GM20000 (cell line): Measurements from ENCODE around the gene CHMP1B.

ENCODE experiments used
- DNase-seq: peaks from one replicate; pipeline ENCODE4 v3.0.0; 2012; ENCODE audit warnings: low spot score
- CTCF ChIP-seq: IDR thresholded peaks from 2 replicates; pipeline ENCODE4 v1.5.1; 2012; ENCODE audit warnings: mild to moderate bottlenecking, control low read depth; ENCODE audit errors: extremely low read depth, missing control alignments

CHMP1B gene

GRCh38 chr18:11821643-11822237, 29.5 kb upstream of the CHMP1B start:
- TF ChIP-seq CTCF: no peak
- DNase-seq: no peak

GRCh38 chr18:11823545-11823944, 27.7 kb upstream of the CHMP1B start:
- TF ChIP-seq CTCF: no peak
- no peak for DNase-seq

GRCh38 chr18:11826836-11827235, 24.4 kb upstream of the CHMP1B start:
- no peak for TF ChIP-seq CTCF
- DNase-seq: no peak

- DNase-seq: no peak
- TF ChIP-seq CTCF: no peak
Observed at GRCh38 chr18:11828786-11829432, 22.3 kb upstream of the CHMP1B start.

GRCh38 chr18:11830585-11830984, 20.6 kb upstream of the CHMP1B start:
- no peak for DNase-seq

GRCh38 chr18:11831921-11832320, 19.3 kb upstream of the CHMP1B start:
- TF ChIP-seq CTCF: no peak
- no peak for DNase-seq

More at GRCh38 chr18:11830585-11830984, 20.6 kb upstream of the CHMP1B start:
- no peak for TF ChIP-seq CTCF

- no peak for TF ChIP-seq CTCF
- no peak for DNase-seq
Observed at GRCh38 chr18:11834772-11835171, 16.4 kb upstream of the CHMP1B start.
